Measurements from ENCODE around the gene ISCA2.

- TF ChIP-seq CTCF (IDR thresholded peaks at IDR 0.05; ENCODE audit: insufficient read depth, low read length, poor library complexity, severe bottlenecking) = no peak
- TF ChIP-seq EZH2phosphoT487 (conservative IDR thresholded peaks at IDR 0.05; ENCODE audit: low read length) = no peak
Measured at GRCh38 chr14:74507085-74507484, 13.5 kb downstream of the ISCA2 start.
